ENCODE results near the gene NCAM1.

DNA sequence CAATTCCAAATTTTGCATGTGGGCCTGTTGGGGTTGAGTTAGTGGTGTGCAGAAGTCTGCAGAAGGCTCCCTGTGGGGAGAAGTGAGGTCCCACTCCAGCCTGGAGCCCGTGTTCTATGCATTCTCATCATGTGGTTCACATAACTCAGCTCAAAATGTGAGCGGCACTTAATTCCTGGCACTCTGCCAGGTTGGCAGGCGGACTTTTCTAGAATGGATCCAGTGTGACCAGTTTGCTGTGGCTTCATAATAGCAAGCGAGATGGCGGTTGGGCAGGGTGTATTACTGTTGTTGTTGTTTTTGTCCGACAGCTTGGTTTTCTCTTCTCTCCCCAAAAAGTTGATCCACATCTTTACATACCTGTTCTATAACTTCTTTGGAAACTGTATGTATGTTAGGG, 206.4 kb downstream of the NCAM1 start:
- TF ChIP-seq ZNF473 (tag by site-specific recombination; IDR thresholded peaks at IDR 0.05) (no peak), ZFP3 (tag by site-specific recombination; IDR thresholded peaks at IDR 0.05; ENCODE audit: low read depth) (no peak)

Measured in HEK293 (cell line).